Measurements from ENCODE around the gene TRIM63.

- TF ChIP-seq CTCF (tag by site-specific recombination; IDR thresholded peaks at IDR 0.05) (no peak), PBX3 (CRISPR knock-in tag; IDR thresholded peaks at IDR 0.05) (no peak), ZNF223 (tag by site-specific recombination; IDR thresholded peaks at IDR 0.05) (no peak), OSR2 (tag by site-specific recombination; IDR thresholded peaks at IDR 0.05) (no peak), GLIS1 (tag by site-specific recombination; IDR thresholded peaks at IDR 0.05) (no peak), ZNF501 (tag by site-specific recombination; IDR thresholded peaks at IDR 0.05) (no peak), ZBTB10 (tag by site-specific recombination; IDR thresholded peaks at IDR 0.05) (no peak), REST (tag by site-specific recombination; IDR thresholded peaks at IDR 0.05) (no peak), ZNF175 (tag by site-specific recombination; IDR thresholded peaks at IDR 0.05) (no peak), SP2 (tag by site-specific recombination; IDR thresholded peaks at IDR 0.05) (no peak), ZBTB21 (tag by site-specific recombination; IDR thresholded peaks at IDR 0.05) (no peak), SETDB1 (IDR thresholded peaks at IDR 0.05; ENCODE audit: insufficient read length, low read length) (no peak)
Measured at GRCh38 chr1:26094076-26094669, 26.7 kb upstream of the TRIM63 start.
